Thyroid gland (tissue), 4 donors: ENCODE results near the gene MINAR1. TPM values are rescaled to one million over a fixed set of nuclear protein-coding genes. Genes with fewer than 3 reads are reported as not detected.

Experiments
- DNase-seq, 2 donors: peaks; one replicate each; pipeline ENCODE4 v3.0.0-alpha.2; 2019
- H3K27ac ChIP-seq, 3 donors: fragments of 200-600 bp; sonication (generic); 1 replicate in 2 of 3; 2 replicates in 1 of 3; pipeline ENCODE4 v1.5.1; 2016 to 2019; ENCODE audit warnings: mild to moderate bottlenecking in 1 of 3, moderate library complexity in 1 of 3
- H3K27me3 ChIP-seq: fragments of 200-600 bp; sonication (generic); one replicate; pipeline ENCODE4 v1.5.1; 2019
- H3K36me3 ChIP-seq, 2 donors: fragments of 200-600 bp; sonication (generic); one replicate each; pipeline ENCODE4 v1.5.1; 2016 to 2019
- H3K4me1 ChIP-seq, 2 donors: fragments of 200-600 bp; sonication (generic); one replicate each; pipeline ENCODE4 v1.5.1; 2017 to 2019
- H3K4me3 ChIP-seq, 3 donors: fragments of 200-600 bp; sonication (generic); replicated peaks in 1 of 3; 1 replicate in 2 of 3; 2 replicates in 1 of 3; pipeline ENCODE4 v1.5.1; 2016; ENCODE audit warnings: mild to moderate bottlenecking in 1 of 3
- H3K9me3 ChIP-seq: fragments of 200-600 bp; sonication (generic); one replicate; pipeline ENCODE4 v1.5.1; 2017
- POLR2A ChIP-seq, 2 donors: fragments of 450-650 bp; IDR thresholded peaks; one replicate each; pipeline ENCODE4 v1.6.1; 2017; ENCODE audit warnings: antibody characterized with exemption in 2 of 2, mild to moderate bottlenecking in 2 of 2, moderate library complexity in 1 of 2
- WGBS, 2 donors: methylation state at CpG; one replicate each; pipeline ENCODE4 v1.1.5; 2017; 5-methylcytosine and 5-hydroxymethylcytosine counted together
- intact Hi-C: fragments of 100-400 bp; cut with DNase I; formaldehyde crosslinking; loops from one replicate; pipeline ENCODE4 v1.15.1; 2023
- total RNA-seq, 4 donors: library from RNA; depleted of rRNA; stranded (reverse); fragments of >200 nt; gene quantifications; one replicate each; pipeline ENCODE4 v1.2.3, GENCODE V29; 2016
- TF ChIP-seq, protein P1 (sequence below), 6 experiments: fragments of 200-600 bp in 3 of 6; fragments of 450-650 bp in 3 of 6; sonication (generic) in 3 of 6; IDR thresholded peaks; one replicate each; pipeline ENCODE4 v1.5.1; 2016 to 2019; ENCODE audit warnings: antibody characterized with exemption in 6 of 6, mild to moderate bottlenecking in 2 of 6, inconsistent platforms in 1 of 6, moderate library complexity in 1 of 6

MINAR1 gene
- total RNA-seq, 4 donors from 2014 or later = 0.67 to 1.3 (median 1.1) TPM

DNA sequence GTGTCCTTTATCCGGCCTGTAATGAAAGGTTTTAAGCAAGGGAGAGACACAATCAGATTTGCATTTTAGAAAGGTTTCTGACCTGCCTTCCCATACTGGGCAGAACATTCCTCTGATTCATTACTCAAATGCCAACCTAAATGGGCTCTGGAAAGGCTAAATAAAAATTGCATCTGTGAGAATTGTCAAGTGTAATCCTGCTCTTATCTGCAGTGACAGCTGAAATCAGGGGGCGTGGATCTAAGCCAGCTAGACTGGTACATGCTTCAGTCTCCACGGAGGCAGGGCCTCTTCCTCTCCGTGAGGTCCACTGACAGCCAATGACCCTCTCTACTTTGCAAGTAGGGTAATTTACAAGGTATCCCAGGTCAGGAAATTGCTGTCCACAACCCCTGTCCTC is 32.5 kb upstream of the MINAR1 start:
- intact Hi-C loops = no loop called here
- no peaks in the 10 kb centered on the region for H3K27me3 ChIP-seq
- H3K4me1 ChIP-seq = no peaks in the 10 kb centered on the region
- no peak overlapping the region for H3K4me3 ChIP-seq
- TF ChIP-seq, protein P1, sequence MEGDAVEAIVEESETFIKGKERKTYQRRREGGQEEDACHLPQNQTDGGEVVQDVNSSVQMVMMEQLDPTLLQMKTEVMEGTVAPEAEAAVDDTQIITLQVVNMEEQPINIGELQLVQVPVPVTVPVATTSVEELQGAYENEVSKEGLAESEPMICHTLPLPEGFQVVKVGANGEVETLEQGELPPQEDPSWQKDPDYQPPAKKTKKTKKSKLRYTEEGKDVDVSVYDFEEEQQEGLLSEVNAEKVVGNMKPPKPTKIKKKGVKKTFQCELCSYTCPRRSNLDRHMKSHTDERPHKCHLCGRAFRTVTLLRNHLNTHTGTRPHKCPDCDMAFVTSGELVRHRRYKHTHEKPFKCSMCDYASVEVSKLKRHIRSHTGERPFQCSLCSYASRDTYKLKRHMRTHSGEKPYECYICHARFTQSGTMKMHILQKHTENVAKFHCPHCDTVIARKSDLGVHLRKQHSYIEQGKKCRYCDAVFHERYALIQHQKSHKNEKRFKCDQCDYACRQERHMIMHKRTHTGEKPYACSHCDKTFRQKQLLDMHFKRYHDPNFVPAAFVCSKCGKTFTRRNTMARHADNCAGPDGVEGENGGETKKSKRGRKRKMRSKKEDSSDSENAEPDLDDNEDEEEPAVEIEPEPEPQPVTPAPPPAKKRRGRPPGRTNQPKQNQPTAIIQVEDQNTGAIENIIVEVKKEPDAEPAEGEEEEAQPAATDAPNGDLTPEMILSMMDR (IDR thresholded peaks at IDR 0.05) = no peak
- no peak for TF ChIP-seq POLR2A (IDR thresholded peaks at IDR 0.05)
- no peak overlapping the region for H3K27ac ChIP-seq
- H3K9me3 ChIP-seq = no peaks in the 10 kb centered on the region
- no peak for DNase-seq
- WGBS, 2 donors = 92% methylated on average over 4 of the region's 4 CpGs
- no peaks in the 10 kb centered on the region for H3K36me3 ChIP-seq

DNA sequence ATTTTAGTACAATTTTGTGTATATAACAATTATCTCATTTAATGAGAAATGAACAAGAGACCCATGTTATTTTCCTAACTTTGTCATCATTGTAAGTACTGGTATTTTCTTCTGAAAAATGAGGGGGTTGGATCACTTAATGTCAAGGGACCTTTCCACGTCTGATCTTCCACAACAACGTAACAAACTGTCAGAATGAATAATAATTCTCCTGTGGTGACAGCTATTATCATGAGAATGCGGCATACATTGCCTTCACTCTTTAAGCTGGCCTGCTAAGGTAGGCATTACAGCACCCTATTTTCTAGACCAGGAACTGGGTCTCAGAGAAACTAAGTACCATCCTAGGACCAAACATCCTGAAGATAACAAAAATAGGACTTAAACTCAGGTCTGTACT is 31.5 kb upstream of the MINAR1 start:
- no peak for DNase-seq
- no peak for TF ChIP-seq POLR2A (IDR thresholded peaks at IDR 0.05)
- TF ChIP-seq, protein P1 (IDR thresholded peaks at IDR 0.05) = no peak
- Histone ChIP-seq H3K4me1 (no peaks in the 10 kb centered on the region), H3K27ac (no peak overlapping the region), H3K36me3 (no peaks in the 10 kb centered on the region), H3K9me3 (no peaks in the 10 kb centered on the region), H3K27me3 (no peaks in the 10 kb centered on the region), H3K4me3 (no peak overlapping the region)
- 64 to 90% methylated on average over 3 of the region's 3 CpGs for WGBS, 2 donors
- intact Hi-C loops = no loop called here

DNA sequence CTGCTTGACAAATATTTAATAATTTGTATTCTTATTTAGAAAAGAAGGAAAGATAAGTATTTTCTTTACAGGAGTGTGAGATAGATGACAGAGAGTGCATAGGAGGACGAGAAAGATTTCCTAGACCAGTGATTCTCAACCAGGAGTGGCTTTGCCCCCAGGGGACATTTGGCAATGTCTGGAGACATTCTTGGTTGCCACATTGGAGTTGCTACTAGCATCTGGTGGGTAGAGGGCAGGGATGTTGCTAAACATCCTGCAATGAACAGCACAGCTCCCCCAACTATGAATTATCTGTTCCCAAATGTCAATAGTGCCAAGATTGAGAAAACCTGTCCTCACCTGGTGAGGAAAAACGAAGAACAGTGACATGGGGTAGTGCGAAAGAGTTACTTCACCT is 30.8 kb upstream of the MINAR1 start:
- no peaks in the 10 kb centered on the region for H3K9me3 ChIP-seq
- no peaks in the 10 kb centered on the region for H3K36me3 ChIP-seq
- no peaks in the 10 kb centered on the region for H3K27me3 ChIP-seq
- no peak for DNase-seq
- TF ChIP-seq, protein P1 (IDR thresholded peaks at IDR 0.05) = no peak
- no peak for TF ChIP-seq POLR2A (IDR thresholded peaks at IDR 0.05)
- H3K4me1 ChIP-seq = no peaks in the 10 kb centered on the region
- no peak overlapping the region for H3K27ac ChIP-seq
- intact Hi-C loops = no loop called here
- 58 to 60% methylated on average over 3 of the region's 3 CpGs for WGBS, 2 donors
- H3K4me3 ChIP-seq = no peak overlapping the region

DNA sequence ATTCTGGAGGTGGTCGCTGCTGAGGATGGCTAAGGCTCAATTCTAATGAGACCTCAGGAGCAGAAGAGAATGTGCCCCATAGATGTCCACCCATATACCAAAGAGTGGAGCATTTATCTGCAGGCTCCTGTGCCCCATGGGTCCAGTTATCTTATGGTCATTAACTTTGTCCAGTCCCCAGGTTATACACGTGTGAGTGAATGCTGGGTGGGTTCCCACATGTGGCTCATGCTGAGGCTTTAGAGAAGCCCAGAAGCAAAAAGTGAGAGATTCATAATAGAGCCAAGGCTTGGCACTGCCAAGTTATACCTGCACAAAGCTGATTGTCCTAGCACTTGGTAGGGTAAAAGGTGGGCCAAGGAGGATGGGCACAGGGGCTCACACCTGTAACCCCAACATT is 30.0 kb upstream of the MINAR1 start:
- WGBS, 2 donors = 92 to 93% methylated on average over 2 of the region's 2 CpGs

DNA sequence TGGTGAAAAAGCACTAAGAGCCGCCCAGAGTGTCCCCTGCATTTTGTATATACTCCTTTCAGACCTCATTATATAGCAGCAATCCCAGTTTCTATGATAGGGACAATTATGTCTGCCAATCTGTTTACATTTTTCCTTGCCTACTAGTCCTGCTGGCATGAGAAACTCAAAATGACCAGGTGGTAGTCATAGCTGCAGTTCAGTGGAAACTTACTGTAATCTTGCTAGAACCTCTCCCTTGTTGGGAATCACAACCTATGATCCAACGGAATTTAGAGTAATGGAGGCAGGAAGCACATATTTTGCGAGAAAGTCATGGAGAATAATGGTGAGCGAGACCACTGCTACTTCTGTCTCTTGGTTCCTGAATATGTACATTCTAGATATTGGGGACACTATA is 28.6 kb upstream of the MINAR1 start:
- DNase-seq = no peak
- H3K9me3 ChIP-seq = no peaks in the 10 kb centered on the region
- H3K4me3 ChIP-seq = no peak overlapping the region
- no peaks in the 10 kb centered on the region for H3K36me3 ChIP-seq
- TF ChIP-seq, protein P1 (IDR thresholded peaks at IDR 0.05) = no peak
- TF ChIP-seq POLR2A (IDR thresholded peaks at IDR 0.05) = no peak
- 94 to 95% methylated on average over 4 of the region's 4 CpGs for WGBS, 2 donors
- intact Hi-C loops = no loop called here
- H3K4me1 ChIP-seq = no peaks in the 10 kb centered on the region
- no peak overlapping the region for H3K27ac ChIP-seq
- no peaks in the 10 kb centered on the region for H3K27me3 ChIP-seq

More for the DNA sequence above, 30.0 kb upstream of the MINAR1 start:
- TF ChIP-seq, protein P1 (IDR thresholded peaks at IDR 0.05) = no peak
- TF ChIP-seq POLR2A (IDR thresholded peaks at IDR 0.05) = no peak
- no peaks in the 10 kb centered on the region for H3K27me3 ChIP-seq
- DNase-seq = no peak
- no peaks in the 10 kb centered on the region for H3K9me3 ChIP-seq
- H3K4me1 ChIP-seq = no peaks in the 10 kb centered on the region
- no peak overlapping the region for H3K27ac ChIP-seq
- no peak overlapping the region for H3K4me3 ChIP-seq
- no peaks in the 10 kb centered on the region for H3K36me3 ChIP-seq
- intact Hi-C loops = no loop called here
